Activated CD4-positive, CD25-positive, alpha-beta regulatory T cell treated with anti-CD3 and anti-CD28 coated beads, Interleukin-2, amount 50 U/mL, for 16 hours (primary cell): ENCODE results near the gene FXYD6.

Experiments used
- DNase-seq: peaks from one replicate; pipeline ENCODE4 v3.0.0-alpha.2; 2020; ENCODE audit warnings: low read depth, low spot score

FXYD6 gene

DNA sequence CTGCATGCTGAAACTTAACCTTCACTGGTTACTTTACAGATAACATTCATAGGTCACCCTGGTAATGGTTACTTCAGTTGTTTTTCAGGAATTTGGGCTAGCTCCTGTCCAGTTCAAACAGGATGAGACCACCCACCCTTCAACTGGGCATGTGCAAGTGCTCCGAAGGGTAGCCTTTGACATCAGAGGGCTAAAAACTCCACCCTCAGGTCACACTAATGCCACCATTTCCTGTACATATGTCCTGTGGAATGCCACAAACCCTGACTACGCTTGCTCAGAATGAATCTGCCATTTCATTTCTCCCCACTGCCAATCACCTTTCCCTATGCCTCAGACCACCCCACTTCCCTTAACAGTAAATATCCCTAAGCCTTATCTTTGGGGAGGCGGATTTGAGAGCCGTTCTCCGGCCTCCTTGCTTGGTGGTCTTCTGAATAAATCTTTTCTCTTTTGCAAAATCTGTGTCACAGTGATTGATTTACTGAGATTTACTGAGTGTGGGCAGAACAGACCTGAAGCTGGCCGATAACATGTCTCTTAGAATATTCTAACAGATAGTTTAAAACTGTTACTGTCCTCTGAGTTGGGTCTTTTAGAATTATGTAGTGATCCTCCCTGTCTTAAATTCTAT lies 26.6 kb downstream of the FXYD6 start:
- DNase-seq = no peak

DNA sequence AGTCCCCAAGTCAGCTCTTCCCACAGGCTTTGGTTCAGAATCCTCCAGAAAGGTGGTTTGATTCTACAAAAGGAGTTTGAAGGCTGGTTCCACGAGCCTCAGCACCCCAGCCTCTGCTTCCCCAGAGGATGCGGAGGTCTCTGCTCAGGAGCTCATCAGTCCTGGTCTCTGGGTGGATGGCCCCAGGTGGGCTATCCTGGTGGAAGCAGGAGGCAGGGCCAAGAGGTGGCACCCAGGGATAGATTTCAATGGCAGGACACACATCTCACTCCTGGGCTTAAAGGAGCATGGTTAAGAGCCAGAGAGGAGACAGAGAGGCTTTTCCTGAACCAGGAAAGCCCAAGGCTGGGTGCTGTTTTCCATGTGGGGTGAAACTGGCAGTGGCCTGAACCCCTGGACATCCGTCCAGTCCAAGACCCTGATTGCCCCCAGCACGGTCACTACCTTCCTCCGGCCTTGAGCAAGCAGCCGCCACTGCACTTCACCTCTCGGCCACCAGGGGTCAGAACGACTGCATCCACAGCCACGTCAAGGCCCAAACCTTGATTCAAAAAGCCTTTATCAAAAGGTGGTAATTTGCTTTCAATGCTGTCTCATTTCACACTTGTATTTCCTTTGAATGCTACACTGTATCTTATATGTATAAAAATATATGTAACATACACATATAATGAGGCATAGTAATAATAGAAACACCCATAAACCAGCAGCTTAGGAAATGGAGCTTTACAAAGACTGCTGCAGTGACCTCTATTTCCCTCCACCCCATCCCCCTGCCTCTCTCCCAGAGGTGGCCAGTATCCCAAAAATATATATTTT lies 32.6 kb downstream of the FXYD6 start:
- DNase-seq = peak; percentile 70

- DNase-seq = no peak
These were observed 34.1 kb downstream of the FXYD6 start for GRCh38 chr11:117842131-117842941.

DNA sequence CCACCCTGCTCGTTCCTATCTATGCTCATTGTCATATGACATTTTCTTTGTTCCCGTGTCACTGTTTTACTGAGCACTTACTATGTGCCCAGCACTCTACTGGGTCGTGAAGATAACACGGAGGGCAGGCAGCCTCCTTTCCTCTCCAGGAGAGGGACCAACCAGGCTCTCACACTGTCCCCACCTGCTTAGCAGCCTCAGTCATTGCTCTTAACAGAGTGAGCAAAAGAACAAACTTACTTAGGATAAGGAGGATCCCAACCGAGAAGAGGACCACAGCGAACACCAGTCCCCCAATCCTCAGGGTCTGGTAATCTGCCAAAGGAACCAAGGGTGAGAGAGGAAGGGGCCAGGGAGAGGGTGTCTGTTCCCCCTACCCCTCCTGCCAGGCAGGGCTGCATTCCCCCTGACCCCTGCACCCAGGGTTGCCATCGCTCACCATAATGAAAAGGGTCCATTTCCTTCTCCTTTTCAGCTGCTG lies 34.9 kb downstream of the FXYD6 start:
- DNase-seq = no peak

DNA sequence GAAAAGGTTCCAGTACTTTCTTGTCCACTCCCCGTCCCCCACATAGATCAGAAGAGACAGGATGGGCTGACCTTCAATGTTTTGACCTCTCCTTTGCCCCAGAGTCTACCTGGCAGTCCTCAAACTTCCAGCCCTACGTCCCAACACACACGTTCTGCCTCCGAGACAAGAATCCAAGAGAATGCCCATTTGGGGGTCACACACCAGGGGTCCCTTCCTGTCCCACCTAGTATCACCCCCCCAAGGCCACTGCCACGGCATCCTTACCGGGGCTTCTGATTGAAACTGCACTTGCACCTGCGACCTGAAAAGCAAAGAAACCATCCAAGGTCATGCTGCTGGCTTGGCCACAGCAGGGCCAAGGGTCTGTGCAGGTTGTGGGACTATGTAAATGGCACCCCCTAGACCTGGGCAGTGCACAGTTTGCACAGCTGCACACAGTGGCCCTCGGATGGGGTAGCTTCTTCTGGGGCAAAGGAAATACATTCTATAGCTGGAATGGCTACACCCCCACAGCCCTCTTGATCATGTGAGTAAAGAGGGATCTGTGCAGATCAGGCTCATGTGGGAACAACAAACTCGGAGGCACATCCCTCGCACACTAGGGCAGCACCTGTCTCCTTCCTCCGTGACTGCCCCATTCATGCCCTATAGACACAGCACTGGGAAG lies 35.4 kb downstream of the FXYD6 start:
- no peak for DNase-seq

DNA sequence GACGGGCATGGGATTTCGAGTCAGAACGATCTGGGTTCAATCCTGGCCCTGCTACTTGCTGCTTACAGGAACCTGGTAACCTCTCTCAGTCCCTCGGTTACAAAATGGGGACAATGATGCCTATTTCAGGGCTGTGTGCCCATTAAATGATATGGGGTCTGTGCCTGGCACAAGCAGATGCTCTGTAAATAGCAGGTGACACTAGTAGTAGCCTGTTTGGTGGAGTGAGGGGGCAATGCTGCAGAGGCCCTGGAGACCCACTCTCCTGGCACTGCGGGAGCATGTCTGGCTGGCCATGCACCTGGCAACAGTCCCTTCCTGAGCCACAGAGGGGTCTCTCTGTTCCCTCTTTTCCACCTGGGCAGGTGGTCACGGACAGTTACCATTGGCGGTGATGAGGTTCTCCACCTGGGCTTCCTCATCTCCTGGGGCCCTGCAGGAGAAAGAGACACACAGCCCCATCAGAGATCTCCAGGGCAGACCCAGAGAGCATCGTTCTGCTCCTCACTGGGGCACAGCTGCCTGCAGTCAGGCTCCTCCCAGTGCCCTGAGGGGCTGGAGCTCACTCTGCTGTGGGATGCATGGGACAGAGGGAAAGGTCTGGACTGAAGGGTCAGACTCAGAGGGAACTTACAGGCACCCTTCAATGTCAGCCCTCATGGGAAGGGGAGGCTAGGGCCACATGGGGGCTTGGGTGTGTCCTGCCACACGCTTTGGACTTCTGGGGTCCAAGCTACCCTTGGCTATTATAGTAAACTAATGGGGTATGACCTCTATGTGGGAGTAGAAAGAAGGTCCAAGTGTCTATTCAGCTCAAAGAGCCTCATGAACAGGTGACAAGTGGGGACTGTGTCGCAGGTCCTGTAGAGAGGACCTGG lies 36.3 kb downstream of the FXYD6 start:
- no peak for DNase-seq

DNA sequence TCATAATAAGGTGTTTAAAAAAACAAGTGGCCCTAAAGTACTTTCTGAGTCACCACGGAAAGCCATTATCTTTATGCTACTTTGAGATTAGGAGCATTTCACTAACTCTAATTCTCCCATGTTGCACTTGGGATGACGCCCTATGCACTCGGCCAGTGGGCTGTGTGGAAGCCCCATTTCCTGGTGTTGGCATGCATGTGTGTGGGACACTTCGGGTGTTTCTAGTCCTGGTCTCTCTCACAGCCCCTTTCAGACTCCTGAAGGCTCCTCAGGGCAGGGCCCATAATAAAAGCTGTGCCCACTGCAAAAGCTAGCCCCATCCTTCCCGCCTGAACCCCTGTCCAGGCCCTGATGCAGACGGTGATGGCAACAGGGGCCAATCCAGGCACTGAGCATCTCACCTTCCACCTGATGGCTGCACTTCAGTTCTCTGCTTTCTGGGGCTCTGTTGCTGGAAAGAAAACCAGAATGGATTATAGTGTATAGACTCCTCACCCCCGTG lies 37.0 kb downstream of the FXYD6 start:
- DNase-seq = no peak

- no peak for DNase-seq
These were observed 37.6 kb downstream of the FXYD6 start for GRCh38 chr11:117838901-117839300.

GRCh38 chr11:117837791-117838190 lies 38.7 kb downstream of the FXYD6 start:
- DNase-seq = no peak

DNA sequence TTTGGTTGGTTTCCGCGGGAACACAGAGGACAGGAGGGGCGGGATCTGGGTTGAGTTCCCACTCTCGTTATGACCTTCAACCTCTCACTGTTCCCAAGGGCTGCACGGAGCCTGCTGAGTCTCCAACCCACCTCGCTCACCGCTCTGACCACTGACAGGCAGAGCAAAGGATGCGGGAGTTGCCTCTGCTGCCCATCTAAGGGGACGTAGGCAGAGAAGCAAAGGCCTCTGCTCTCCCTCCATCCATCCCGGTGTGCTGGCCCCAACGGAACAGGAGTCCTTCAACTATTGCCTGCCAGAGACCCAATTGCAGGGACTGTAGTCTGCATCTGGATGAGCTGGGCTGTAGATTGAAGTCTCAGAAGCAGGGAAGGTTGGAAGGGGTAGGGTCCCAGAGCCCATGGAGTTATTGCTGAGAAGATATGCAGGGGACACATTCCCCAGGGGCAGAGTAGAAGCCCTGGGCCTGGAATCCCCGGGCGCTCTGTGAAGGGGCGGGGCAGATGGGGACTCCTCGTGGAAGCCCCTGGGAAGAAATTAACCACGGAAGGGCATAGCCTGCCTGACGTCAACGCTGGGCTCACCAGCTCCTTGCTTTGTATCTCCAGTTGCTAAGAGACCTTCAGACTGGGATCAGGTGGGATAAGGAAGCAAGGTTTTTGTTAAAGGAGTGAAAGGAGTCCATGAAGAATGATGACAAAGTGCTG lies 39.2 kb downstream of the FXYD6 start:
- DNase-seq = no peak

- no peak for DNase-seq
These were observed 40.1 kb downstream of the FXYD6 start for GRCh38 chr11:117836077-117836960.

DNA sequence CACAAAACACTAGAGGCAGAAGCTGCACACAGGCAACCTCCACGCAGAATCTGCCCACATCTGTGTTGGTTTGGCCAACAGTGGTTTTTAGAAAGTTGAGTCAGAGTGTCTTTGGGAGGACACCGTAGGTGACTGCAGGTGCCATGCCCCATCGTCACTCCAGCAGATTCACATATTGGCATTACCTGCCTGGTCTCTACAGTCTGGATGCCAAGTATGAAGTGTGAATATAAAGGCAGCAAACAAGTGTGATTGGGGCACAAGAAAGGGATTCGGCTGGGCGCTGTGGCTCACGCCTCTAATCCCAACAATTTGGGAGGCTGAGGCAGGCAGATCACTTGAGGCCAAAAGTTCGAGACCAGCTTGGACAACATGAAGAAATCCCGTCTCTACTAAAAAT lies 40.9 kb downstream of the FXYD6 start:
- DNase-seq = no peak

DNA sequence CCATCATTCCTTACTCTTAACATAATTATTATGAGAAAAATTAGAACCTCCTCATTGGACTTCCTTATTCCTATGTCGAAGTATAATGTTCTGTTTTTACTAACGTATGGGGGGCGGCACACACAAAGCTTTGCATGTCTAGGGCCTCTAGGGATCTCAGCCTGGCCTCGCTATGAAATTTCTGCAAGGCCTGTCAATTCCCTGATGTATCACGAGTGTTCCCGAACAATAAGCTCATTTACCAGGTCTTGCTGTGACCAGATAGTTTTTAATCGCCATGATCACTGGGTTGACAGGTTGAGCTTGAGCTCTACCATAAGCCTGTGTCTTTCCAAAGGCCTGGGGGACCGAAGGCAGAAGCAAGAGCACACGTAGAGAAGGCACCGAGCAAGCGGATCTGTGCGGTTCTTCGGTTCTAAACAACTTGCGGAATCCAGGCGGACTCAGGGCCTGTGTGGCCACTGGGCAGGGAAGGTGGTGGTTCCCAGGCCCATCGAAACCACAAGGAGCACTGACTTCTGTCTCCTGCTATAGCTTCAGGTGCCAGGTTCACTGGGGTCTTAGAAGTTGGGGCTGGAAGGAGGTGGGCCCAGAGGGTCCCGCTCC lies 41.5 kb downstream of the FXYD6 start:
- DNase-seq = no peak

DNA sequence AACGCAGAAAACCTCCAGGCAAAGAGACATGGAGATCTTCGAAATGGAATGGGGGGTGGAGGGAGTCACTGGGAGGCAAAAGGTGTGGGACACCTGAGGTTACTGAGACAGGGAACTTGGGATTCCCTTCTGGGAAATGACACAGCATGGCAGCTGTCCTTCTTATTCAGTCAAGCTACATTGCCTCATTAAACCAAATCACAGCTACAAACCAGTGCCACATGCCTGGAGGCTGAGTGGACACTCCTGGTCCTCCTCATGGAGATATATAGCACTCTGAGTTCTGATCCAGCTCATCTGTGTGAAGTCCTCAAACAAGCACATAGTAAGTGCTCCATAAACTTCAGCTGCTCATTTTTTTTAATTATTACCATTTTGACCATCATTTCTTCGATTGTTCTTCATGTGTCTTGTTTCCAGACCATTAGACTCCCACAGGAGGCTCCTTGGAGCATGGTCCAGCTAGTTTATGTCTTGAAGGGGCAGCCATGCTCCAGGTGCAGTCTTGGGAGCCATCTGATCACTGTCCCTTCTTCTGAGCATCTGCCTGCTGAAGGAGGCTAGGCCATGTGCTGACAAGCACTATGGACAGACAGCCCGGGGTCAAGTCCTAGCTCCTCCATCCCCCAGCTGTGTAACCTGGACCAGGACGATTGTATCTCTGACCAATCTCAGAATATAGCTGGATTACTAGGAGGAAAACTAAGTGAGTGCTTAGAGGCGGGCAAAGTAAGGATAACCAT lies 42.2 kb downstream of the FXYD6 start:
- no peak for DNase-seq

GRCh38 chr11:117833401-117833891 lies 43.0 kb downstream of the FXYD6 start:
- no peak for DNase-seq

DNA sequence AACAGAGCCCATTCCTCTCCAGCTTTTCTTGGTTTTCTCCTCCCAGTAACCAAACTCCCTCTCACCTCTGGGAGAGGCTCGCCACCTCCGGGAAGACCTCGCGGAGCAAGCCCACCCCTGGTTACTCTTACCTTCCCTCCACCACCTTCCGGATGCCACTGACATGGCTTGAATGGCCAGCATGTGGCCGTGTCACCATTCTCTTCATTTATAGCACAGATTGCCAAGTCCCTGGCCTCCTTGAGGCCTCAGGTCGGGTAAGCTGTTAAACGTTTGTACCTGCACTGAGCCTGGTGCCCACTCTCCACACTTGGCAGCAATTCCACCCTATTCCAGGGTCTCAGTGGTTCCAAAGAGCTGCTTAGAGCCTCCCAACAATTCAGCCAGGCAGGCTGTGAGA lies 43.9 kb downstream of the FXYD6 start:
- no peak for DNase-seq

DNA sequence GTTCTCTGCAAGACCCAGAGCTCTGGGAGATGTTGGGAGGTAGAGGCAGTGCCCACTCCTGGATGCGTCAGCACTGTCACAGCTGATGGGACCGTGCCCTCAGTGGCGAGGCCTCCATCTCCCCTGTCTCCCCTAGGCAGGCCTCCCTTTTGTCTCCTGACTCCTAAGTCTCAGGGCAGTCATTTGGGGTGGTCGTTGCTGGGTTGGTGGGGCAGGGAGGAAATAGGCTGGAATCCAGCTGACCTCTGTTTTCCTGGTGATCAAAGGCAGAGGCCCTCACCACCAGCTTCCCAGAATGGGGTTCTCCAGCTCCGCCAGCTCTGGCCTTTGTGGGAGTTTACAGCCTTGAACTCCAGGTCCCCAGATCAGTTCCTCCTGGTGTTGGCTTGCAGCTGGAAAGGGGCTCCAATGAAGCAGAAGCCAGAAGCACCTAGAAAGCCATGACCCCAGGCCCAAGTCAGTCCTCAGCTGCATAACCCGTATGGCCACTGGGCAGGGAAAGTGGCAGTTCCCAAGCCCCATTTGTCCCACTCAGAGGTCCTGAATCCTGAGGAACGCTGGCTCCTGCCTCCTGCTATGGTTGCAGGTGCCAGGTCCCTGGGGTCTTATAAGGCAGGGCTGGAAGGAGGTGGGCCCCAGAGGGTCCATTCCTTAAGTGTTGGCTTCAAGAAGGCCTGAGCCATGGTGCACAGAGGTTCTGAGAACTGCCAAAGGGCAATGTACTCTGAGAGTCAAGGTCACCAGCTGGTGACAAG lies 44.6 kb downstream of the FXYD6 start:
- DNase-seq = no peak
